Measurements from ENCODE around the gene SBNO2. TPM values are rescaled to one million over a fixed set of nuclear protein-coding genes. Genes with fewer than 3 reads are reported as not detected.

SBNO2 gene
- total RNA-seq, 1 donor from 2014 or later: 20.9 TPM

- no peak for DNase-seq
Observed at GRCh38 chr19:1070931-1071791, 102.9 kb downstream of the SBNO2 start.

- no peak for DNase-seq
Observed at GRCh38 chr19:1070576-1070930, 103.5 kb downstream of the SBNO2 start.

- peak; percentile 11 for DNase-seq
Observed at GRCh38 chr19:1069009-1069779, 104.9 kb downstream of the SBNO2 start.

- no peak for DNase-seq
Observed at GRCh38 chr19:1068009-1069001, 105.8 kb downstream of the SBNO2 start.

DNA sequence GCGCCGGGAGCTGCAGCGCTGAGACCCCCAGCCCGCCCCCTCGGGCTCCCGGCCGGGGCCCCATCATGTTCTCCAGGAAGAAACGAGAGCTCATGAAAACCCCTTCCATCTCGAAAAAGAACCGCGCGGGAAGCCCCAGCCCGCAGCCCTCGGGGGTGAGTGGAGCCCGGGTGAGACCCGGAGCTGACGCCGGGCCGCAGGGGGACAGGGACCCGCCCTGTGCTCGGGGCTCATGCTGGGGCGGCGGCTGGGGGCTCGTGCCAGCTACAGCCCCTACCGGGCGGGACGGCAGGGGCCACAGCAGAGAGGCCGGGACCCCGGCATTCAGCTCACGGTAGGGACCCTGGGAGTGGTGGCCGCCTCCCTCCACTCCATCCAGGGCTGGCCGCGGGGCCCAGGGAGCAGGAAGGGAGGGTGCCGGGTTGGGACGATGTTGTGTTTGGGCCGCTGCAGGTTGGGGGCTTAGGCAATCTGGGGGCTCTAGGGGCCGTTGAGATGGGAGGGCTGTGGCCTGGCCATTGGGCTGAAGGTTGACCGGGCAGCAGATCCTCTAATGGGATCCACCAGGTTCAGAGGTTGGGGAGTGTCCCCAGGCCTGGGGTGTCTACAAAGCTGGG lies 106.6 kb downstream of the SBNO2 start:
- no peak for DNase-seq

DNA sequence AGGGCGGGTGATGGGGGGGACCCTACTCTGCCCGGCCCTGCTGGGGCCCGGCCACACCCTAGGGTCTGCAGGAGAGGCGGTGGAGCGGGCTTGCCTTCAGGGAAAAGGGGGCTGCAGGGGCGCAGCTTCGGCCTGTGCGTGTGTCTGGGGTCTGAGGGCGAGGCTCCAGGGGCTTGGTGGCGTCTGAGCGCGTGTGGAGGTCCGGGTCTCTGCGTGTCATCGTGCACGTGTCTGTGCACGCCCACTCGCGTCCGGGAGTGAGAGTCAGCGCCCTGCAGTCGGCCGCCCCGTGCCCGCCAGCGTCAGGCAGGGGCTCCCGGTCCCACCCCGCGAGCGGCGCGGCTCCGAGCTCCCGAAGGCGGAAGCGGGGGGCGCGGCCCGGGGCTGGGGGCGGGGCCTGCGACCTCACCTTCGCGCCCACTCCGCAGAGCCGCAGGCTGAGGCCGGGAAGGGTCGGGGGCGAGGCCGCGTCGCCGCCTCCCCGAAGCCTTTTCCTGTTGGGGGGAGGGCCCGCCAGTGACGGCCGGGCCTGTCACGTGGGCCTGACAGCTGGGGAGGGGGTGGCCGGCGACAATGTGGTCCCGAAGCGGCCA lies 107.2 kb downstream of the SBNO2 start, which contains the start of gene ARHGAP45:
Gene ARHGAP45, plus strand, starts transcription at position 420 of the 593 bp plus-strand sequence. CDS start 239 bp downstream, outside the sequence.
- peak; percentile 20 for DNase-seq

DNA sequence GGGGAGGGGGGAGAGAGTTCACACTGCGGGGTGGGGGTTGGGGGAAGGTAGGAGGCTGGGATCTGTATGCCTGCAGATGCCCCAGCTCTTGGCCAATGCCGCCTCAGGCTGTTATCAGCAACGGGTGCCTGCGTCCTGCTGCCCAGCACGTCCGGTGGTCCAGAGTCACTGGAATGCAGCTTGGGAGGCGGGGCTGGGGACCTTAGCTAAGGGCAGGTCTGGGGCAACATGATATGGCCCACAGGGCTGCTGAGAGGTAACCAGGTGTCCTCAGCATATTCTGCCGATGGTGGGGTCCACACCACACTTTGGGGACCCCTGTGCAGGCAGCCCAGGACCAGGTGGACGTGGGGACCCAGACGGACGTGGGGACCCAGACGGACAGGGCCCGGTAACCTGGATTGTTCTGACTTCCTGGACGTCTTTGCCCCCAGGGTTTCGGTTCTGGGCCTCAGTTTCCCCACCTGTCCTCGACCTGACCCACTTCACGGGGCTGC lies 107.8 kb downstream of the SBNO2 start:
- no peak for DNase-seq

DNA sequence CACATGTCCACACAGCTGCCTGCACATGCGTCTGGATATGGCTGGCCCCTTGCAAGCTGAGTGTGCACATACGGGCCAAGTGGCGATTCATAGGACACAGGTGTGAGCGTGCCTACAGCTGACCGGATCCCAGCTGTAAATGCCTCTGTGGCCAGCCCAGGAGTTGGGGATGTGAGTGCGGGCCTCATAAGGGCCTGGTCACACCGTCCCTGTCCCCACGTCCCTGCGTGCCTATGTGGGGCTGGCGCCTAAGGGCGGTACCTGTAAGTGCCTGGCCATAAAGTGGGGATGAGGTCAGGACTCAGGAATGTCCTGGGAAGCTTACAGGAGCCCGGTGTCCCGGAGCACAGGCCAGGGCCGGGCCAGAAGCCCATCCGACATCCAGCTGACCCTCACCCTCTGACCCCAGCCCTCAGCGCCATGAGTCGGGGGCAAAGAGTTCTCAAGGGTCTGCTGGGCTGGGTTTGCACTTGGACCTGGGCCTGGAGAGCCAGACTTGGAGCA lies 108.4 kb downstream of the SBNO2 start:
- no peak for DNase-seq

DNA sequence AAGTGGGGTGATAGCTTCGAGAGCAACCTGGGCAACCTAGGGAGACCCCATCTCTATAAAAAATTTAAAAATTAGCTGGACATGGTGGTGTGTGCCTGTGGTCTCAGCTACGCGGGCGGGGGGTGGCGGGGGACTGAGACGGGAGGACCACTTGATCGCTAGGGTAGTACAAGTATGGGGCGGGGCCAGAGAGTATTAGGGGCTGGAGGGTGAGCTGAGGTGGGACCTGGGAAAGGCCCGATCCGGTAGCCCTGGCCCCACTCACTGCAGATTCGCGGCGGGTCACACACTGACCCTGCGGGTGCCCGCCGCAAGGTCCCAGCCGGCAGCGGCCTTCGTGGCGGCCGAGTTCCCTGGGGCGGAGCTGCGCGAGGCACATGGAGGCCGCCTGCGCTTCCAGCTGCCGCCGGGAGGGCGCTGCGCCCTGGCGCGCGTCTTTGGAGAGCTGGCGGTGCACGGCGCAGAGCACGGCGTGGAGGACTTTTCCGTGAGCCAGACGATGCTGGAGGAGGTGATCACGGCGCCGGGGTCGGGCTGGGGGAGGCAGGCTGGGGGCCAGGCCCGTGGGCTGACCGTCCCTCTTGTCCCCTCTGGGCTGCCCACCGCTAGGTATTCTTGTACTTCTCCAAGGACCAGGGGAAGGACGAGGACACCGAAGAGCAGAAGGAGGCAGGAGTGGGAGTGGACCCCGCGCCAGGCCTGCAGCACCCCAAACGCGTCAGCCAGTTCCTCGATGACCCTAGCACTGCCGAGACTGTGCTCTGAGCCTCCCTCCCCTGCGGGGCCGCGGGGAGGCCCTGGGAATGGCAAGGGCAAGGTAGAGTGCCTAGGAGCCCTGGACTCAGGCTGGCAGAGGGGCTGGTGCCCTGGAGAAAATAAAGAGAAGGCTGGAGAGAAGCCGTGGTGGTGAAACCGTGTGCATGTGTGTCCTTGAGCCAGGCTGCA lies 109.1 kb downstream of the SBNO2 start:
- DNase-seq: peak; percentile 66

DNA sequence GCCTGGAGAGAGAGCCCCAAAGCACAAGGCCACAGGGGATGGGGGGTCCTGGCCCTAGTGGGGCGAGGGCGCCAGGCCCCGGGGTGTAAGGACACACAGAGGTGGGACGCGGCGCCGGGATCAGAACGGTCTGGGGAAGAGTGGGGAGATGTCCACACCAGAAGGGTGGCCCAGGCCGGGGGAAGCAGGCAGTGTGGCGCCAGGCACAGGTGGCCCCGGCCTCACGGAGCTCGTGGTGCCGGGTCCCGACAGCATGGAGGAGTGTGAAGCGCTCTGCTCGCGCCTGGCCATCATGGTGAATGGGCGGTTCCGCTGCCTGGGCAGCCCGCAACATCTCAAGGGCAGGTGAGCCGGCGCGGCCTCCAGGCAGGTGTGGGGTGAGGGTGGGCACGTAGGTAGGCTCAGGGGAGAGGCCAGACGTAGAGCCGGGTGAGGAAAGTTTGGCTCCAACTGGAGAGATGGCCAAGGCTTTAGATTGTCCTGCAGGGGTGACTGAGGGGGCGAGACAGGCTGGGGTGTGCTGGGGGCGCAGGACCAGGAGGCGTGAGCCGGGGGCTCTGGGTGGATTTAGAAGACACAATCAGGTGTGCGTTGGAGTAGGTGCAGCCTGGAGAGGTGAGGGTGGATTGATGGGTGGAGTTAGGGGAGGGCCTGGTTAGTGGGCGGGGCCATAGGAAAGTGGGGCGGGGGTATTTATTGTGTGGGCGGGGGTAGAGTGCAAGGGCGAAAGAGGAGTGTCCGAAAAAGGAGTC lies 110.0 kb downstream of the SBNO2 start:
- DNase-seq: no peak

DNA sequence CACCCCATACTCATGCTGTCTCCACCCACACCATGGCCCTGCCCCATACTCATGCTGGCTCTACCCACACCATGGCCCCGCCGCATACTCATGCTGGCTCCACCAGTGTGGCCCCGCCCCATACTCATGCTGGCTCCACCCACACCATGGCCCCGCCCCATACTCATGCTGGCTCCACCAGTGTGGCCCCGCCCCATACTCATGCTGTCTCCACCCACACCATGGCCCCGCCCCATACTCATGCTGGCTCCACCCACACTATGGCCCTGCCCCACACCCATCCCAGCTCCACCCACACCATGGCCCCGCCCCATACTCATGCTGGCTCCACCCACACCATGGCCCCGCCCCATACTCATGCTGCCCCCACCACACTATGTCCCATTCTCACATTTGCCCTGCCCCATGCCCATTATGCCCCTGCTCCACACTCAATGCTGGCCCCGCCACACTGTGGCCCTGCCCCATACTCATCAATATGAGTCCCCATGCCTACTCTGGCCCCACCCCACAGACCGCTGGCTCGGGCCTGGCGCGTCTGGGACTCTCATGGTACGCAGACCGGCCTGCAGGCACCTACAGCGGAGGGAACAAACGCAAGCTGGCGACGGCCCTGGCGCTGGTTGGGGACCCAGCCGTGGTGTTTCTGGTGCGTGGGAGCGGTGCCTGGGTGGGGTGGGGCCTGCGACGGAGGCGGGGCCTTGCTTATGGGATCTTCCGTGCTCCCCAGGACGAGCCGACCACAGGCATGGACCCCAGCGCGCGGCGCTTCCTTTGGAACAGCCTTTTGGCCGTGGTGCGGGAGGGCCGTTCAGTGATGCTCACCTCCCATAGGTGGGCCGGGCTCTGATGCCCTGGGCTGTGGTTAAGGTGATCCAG lies 110.8 kb downstream of the SBNO2 start:
- DNase-seq: no peak

GRCh38 chr19:1062387-1063029 lies 111.6 kb downstream of the SBNO2 start:
- DNase-seq: no peak

GRCh38 chr19:1061987-1062386 lies 112.1 kb downstream of the SBNO2 start:
- no peak for DNase-seq

DNA sequence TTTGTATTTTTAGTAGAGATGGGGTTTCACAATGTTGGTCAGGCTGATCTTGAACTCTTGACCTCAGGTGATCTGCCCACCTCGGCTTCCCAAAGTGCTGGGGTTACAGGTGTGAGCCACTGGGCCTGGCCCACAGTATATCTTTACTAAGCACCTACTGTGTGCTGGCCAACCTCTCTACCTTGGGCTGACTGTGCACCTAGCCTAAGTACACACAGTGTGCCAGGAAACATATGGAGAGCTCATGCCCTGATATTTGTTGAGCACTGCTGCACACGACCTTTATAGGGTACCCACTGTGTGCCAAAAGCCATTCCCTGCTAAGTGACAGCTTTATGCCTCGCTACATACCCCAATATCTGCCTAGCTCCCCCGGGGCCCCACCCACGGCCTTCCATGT lies 113.4 kb downstream of the SBNO2 start:
- no peak for DNase-seq

- DNase-seq: no peak
Observed at GRCh38 chr19:1058112-1058511, 116.0 kb downstream of the SBNO2 start.
